ENCODE data around the gene ABCA4. TPM values are rescaled to one million over a fixed set of nuclear protein-coding genes. Genes with fewer than 3 reads are reported as not detected.

ABCA4 gene
- total RNA-seq, 4 donors from 2014 or later, result 2.1 to 7.5 (median 5.0) TPM

DNA sequence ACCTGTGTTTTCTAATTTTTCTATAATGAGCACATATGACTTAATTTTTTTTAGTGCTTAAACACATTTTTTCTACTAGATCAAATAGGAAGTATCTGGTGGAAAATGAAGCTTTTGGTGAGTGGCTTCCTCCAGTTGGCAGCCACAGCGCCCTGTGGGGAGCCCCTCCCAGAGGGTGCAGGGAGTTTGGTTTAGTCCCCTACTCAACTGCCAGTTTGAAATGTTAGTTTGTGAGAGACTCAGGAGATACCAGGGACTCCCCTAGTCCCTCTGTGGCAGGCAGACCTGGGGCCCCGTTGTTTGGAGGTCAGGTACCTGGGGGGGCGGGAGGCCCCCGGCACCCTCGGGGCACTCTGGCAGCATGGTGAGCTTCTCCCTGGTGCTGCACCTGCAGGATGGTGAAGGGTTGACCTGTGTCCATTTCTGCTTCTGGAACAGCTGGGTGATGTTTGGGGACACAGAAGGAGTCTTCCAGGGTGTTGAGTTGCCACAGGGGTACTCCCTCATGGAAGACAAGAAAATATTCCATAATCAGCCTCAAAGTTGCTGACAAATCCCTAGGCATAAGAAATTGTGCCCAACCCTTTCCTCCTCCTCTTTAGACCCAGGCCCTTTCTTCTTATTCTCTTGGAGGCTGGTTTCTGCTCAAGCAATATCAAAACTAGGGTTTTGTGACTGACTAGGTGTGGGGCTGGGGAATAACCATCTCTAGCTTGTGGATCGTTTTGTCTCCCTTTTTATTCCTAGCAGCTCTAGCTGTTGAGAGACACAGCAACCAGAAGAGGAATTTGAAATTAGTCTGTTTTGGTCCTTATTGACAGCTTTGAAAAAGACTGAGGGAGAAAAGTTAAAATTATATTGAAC, 91.6 kb downstream of the ABCA4 start:
- no peak overlapping the region for H3K4me3 ChIP-seq
- no peaks in the 10 kb centered on the region for H3K27me3 ChIP-seq
- H3K9me3 ChIP-seq, result no peaks in the 10 kb centered on the region
- DNase-seq, result no peak
- no peaks in the 10 kb centered on the region for H3K36me3 ChIP-seq
- TF ChIP-seq, protein P1, sequence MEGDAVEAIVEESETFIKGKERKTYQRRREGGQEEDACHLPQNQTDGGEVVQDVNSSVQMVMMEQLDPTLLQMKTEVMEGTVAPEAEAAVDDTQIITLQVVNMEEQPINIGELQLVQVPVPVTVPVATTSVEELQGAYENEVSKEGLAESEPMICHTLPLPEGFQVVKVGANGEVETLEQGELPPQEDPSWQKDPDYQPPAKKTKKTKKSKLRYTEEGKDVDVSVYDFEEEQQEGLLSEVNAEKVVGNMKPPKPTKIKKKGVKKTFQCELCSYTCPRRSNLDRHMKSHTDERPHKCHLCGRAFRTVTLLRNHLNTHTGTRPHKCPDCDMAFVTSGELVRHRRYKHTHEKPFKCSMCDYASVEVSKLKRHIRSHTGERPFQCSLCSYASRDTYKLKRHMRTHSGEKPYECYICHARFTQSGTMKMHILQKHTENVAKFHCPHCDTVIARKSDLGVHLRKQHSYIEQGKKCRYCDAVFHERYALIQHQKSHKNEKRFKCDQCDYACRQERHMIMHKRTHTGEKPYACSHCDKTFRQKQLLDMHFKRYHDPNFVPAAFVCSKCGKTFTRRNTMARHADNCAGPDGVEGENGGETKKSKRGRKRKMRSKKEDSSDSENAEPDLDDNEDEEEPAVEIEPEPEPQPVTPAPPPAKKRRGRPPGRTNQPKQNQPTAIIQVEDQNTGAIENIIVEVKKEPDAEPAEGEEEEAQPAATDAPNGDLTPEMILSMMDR (IDR thresholded peaks at IDR 0.05), result no peak
- TF ChIP-seq POLR2A (IDR thresholded peaks at IDR 0.05), result no peak
- peaks cover 0 to 5% (median 0%) of the 10 kb centered on the region in 4 donors for H3K4me1 ChIP-seq
- no peak overlapping the region for H3K27ac ChIP-seq

DNA sequence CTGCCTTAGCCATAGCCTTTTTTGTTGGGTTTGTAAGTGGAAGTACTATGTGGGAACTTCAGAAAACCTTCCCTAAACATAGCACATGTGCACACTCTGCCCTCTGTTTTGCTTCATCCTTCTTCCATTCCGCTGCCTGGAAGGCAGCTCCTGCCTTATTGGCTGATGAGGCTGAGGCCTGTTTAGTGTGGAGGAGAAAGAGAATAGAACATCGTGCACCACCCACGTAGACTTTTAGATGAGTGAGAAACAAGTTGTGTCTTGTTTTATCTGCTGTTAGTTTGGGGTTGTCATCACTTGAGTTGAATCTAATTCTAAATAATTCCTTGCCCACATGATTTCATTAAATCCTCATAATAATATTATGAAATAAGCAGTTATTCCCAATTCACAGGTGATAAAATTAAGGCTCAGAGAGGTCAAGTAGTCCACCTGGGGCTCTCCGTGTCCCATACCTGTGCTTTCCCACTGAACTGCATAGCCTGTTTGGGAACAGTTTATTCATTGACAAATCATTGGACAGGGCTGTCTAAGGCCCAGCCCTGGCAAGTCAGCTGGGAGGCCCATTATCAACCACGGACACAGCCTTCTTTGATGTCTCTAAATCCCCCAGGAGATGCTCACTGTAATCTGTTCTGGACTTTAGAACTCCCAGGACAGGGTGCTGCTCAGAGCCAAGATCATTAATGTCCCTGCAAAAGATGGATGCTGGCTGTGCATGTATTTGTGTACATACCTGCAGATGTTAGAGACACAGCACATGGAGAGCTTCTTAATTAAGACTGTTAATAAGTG, 93.0 kb downstream of the ABCA4 start:
- H3K9me3 ChIP-seq, result no peaks in the 10 kb centered on the region
- no peak for DNase-seq
- no peaks in the 10 kb centered on the region for H3K36me3 ChIP-seq
- TF ChIP-seq, protein P1 (IDR thresholded peaks at IDR 0.05), result no peak
- TF ChIP-seq POLR2A (IDR thresholded peaks at IDR 0.05), result no peak
- H3K27me3 ChIP-seq, result no peaks in the 10 kb centered on the region
- peaks cover 0 to 5% (median 0%) of the 10 kb centered on the region in 4 donors for H3K4me1 ChIP-seq
- H3K27ac ChIP-seq, result no peak overlapping the region
- no peak overlapping the region for H3K4me3 ChIP-seq

DNA sequence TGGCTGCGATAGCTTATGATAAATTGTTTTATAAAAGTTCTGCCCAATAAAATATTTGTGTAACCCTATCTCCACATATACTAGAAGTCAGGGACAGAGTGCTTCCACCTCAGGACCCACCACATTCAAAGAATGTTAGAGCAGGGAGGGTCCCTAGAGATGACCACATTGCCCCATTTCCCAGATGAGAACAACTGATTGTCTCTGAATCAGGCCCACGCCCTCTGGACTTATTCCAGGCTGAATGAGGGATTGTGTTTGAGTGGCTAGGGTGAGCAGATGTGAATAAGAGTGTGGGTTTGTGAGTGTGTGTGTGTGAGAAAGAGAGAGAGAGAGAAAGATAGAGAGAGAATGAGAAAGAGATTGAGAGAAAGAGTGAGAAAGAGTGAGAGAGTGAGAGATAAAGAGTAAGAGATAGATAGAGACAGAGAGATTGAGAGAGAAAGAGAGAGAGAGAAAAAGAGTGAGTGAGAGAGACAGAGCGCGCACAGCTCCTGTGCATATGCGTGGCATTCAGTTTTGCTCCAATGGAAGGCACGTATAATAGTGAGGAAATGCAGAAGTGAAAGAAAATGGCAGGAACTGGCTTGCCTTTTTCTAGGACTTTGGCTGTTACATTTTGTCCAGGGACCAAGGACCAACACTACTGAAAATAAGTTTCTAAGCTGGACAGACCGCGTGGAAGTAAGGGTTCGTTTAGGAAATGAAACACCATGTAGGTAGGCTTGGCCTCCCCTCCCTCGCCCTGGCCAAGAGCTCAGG, 94.1 kb downstream of the ABCA4 start:
- Histone ChIP-seq H3K9me3 (no peaks in the 10 kb centered on the region), H3K4me3 (no peak overlapping the region), H3K36me3 (no peaks in the 10 kb centered on the region), H3K4me1 (peaks cover 0 to 5% (median 0%) of the 10 kb centered on the region in 4 donors), H3K27ac (no peak overlapping the region), H3K27me3 (no peaks in the 10 kb centered on the region)
- TF ChIP-seq POLR2A (IDR thresholded peaks at IDR 0.05), result no peak
- TF ChIP-seq, protein P1 (IDR thresholded peaks at IDR 0.05), result no peak
- DNase-seq, result no peak

DNA sequence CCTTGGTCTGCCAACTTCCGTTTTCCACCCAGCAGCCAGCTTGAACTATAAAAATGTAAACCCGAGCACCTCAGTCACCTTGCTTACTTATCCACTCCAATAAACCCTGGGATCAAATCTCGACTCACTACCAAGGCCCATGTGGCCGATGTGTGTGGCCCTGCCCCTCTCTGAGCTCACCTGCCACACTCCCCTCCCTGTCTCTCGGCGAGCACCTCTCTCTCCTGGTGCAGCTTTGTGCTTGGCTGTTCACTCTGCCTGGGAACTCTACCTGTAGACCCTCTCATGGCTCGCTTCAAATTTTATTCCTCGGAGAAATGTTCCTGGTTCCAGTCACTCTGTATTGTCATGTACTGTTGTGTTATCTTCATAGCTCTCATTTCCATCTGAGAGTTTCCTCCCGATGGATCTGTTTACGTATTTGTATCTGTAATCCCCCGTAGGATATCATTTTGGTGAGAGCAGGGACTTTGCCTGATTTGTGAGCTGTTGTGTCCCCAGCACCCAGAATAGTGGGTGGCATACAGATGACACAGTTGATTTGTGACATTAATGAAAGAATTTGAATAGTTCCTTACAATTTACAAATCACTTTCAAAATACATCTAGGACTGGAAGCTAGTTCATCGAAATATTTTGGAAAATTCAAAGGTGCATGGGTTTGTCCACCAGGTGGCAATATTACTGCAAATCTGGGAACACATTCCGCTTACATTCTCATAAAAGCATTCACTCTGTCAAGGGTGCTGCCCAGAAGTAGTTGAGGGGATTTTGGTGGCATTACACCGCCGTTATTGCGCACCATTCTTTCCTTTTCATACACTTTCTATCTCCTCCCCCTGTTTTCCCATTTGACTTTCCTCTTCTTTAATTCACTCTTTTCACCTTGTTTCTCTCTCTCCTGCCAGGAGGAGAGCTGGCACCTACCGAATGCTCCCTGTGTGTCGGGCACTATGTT, 95.3 kb downstream of the ABCA4 start:
- Histone ChIP-seq H3K36me3 (no peaks in the 10 kb centered on the region), H3K9me3 (no peaks in the 10 kb centered on the region), H3K27ac (no peak overlapping the region), H3K27me3 (no peaks in the 10 kb centered on the region), H3K4me1 (peaks cover 0 to 5% (median 0%) of the 10 kb centered on the region in 4 donors), H3K4me3 (no peak overlapping the region)
- no peak for DNase-seq
- TF ChIP-seq POLR2A (IDR thresholded peaks at IDR 0.05), result no peak
- TF ChIP-seq, protein P1 (IDR thresholded peaks at IDR 0.05), result peak; percentile 44 to 76 (median 63)

All from Peyer's patch (tissue), 4 donors.